Spleen (tissue), 11 donors: ENCODE results near the gene CXXC5. TPM values are rescaled to one million over a fixed set of nuclear protein-coding genes. Genes with fewer than 3 reads are reported as not detected.

Source experiments
- DNase-seq: peaks from one replicate; pipeline ENCODE4 v3.0.0-alpha.2; 2020
- H3K27ac ChIP-seq, 8 donors: fragments of 200-600 bp; sonication (generic) in 7 of 8; 1 replicate in 4 of 8; 2 replicates in 4 of 8; pipeline versions ENCODE4 v1.5.0 to v1.8.0; 2016 to 2021; ENCODE audit warnings: inconsistent platforms in 4 of 8, mild to moderate bottlenecking in 4 of 8, moderate library complexity in 1 of 8
- H3K27me3 ChIP-seq, 7 donors: fragments of 200-600 bp; sonication (generic) in 6 of 7; replicated peaks in 1 of 7; 1 replicate in 4 of 7; 2 replicates in 3 of 7; pipeline versions ENCODE4 v1.5.0 to v1.8.0; 2016 to 2021; ENCODE audit warnings: inconsistent platforms in 3 of 7, mild to moderate bottlenecking in 1 of 7
- H3K36me3 ChIP-seq, 6 donors: fragments of 200-600 bp; sonication (generic) in 5 of 6; 1 replicate in 4 of 6; 2 replicates in 2 of 6; pipeline versions ENCODE4 v1.5.0 to v1.8.0; 2016 to 2021; ENCODE audit warnings: inconsistent platforms in 2 of 6
- H3K4me1 ChIP-seq, 6 donors: fragments of 200-600 bp; sonication (generic) in 5 of 6; 1 replicate in 3 of 6; 2 replicates in 3 of 6; pipeline versions ENCODE4 v1.5.0 to v1.8.0; 2016 to 2021; ENCODE audit warnings: inconsistent platforms in 3 of 6
- H3K4me3 ChIP-seq, 8 donors: fragments of 200-600 bp; sonication (generic) in 7 of 8; 1 replicate in 4 of 8; 2 replicates in 4 of 8; pipeline versions ENCODE4 v1.5.0 to v1.8.0; 2016 to 2021; ENCODE audit warnings: inconsistent platforms in 4 of 8, mild to moderate bottlenecking in 4 of 8, moderate library complexity in 2 of 8
- H3K9me3 ChIP-seq, 8 donors: fragments of 200-600 bp; sonication (generic) in 7 of 8; 1 replicate in 4 of 8; 2 replicates in 4 of 8; pipeline versions ENCODE4 v1.5.0 to v1.8.0; 2016 to 2021; ENCODE audit warnings: inconsistent platforms in 4 of 8
- POLR2A ChIP-seq, 3 donors: fragments of 450-650 bp; IDR thresholded peaks; one replicate each; pipeline ENCODE4 v1.5.1; 2017; ENCODE audit warnings: antibody characterized with exemption in 3 of 3, mild to moderate bottlenecking in 1 of 3
- POLR2AphosphoS5 ChIP-seq, 3 donors: sonication (generic); formaldehyde crosslinking; IDR thresholded peaks; one replicate each; pipeline ENCODE4 v1.5.1; 2017; ENCODE audit warnings: antibody characterized with exemption in 3 of 3
- WGBS, 5 donors: extraction: QIAGEN DNeasy Blood & Tissue Kit in 3 of 5; methylation state at CpG; one replicate each; pipeline versions ENCODE4 v1.1.5 to v1.1.7; 2013 to 2018; 5-methylcytosine and 5-hydroxymethylcytosine counted together
- intact Hi-C: fragments of 100-400 bp; cut with DNase I; formaldehyde crosslinking; loops from one replicate; pipeline ENCODE4 v1.15.0; 2023; ENCODE audit warnings: low total_unique reads
- polyA plus RNA-seq, 3 donors: library from polyadenylated mRNA; stranded (reverse); fragments of 200-250 nt; gene quantifications; one replicate each; pipeline ENCODE4 v1.2.1, GENCODE V29; 2013
- total RNA-seq, 7 donors: library from RNA; depleted of rRNA in 3 of 7; stranded (reverse); fragments of >200 nt in 3 of 7; fragmentation: NEBNext Ultra II Directional in 4 of 7; extraction: Animal tissue kit (Norgen Biotek cat#: 25700) in 4 of 7; gene quantifications; one replicate each; pipeline versions ENCODE4 v1.1.0 to v1.2.1, GENCODE V29; 2016 to 2021
- TF ChIP-seq, protein P1 (sequence below), 11 experiments: fragments of 200-600 bp in 7 of 11; fragments of 450-650 bp in 4 of 11; sonication (generic) in 4 of 11; IDR thresholded peaks in 8 of 11; conservative IDR thresholded peaks in 3 of 11; 1 replicate in 7 of 11; 2 replicates in 4 of 11; pipeline versions ENCODE4 v1.4.0 to v1.8.0; 2016 to 2021; ENCODE audit warnings: antibody characterized with exemption in 11 of 11, inconsistent platforms in 4 of 11, mild to moderate bottlenecking in 1 of 11
- donor health status: healthy with polysubstance abuse.
- donor health status: DM: no; HTN: no; CAD: no; lungs with moderate emphysema.
- donor health status: DM: no; HTN: no; CAD: no.
- donor health status: Bipolar disorder and iron deficiency.
- donor health status: healthy.
- donor health status: DM: no; HTN: no; CAD: no.
- donor health status: DM: yes; HTN: yes; CAD: no.

The CXXC5 gene
- total and polyA plus RNA-seq, 10 donors, result 46.4 to 69.5 (median 62.0) TPM

DNA sequence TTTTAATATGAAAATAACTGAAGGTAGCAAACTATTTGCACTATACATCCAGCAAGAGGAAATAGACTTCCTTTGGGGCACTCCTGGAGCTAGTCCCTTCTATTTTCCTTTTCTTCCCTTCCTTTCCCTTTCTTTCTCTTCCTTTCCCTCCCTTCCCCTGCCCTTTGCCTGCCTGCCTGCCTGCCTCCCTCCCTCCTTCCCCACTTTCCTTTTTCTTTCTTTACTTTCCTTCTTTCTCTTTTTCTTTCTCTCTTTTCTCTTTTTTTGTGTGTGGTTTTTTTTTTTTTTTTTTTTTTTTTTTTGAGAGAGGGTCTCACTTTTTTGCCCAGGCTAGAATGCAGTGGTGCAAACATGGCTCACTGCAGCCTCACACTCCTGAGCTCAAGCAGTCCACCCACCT, 17.3 kb upstream of the CXXC5 start:
- Histone ChIP-seq H3K27ac (no peak overlapping the region), H3K4me3 (no peak overlapping the region), H3K27me3 (no peaks in the 10 kb centered on the region), H3K9me3 (no peaks in the 10 kb centered on the region), H3K36me3 (peaks cover 6 to 61% (median 35%) of the 10 kb centered on the region in 6 donors), H3K4me1 (peaks cover 21 to 35% (median 30%) of the 10 kb centered on the region in 6 donors)
- intact Hi-C loops, result loop anchor here (5.0 kb wide), 1 partner anchor 56 kb away; no protein-coding TSS in a partner anchor
- no peak for TF ChIP-seq POLR2AphosphoS5 (IDR thresholded peaks at IDR 0.05)
- TF ChIP-seq, protein P1, sequence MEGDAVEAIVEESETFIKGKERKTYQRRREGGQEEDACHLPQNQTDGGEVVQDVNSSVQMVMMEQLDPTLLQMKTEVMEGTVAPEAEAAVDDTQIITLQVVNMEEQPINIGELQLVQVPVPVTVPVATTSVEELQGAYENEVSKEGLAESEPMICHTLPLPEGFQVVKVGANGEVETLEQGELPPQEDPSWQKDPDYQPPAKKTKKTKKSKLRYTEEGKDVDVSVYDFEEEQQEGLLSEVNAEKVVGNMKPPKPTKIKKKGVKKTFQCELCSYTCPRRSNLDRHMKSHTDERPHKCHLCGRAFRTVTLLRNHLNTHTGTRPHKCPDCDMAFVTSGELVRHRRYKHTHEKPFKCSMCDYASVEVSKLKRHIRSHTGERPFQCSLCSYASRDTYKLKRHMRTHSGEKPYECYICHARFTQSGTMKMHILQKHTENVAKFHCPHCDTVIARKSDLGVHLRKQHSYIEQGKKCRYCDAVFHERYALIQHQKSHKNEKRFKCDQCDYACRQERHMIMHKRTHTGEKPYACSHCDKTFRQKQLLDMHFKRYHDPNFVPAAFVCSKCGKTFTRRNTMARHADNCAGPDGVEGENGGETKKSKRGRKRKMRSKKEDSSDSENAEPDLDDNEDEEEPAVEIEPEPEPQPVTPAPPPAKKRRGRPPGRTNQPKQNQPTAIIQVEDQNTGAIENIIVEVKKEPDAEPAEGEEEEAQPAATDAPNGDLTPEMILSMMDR (IDR thresholded peaks at IDR 0.05 in 8 of 11, conservative IDR thresholded peaks at IDR 0.05 in 3 of 11), result no peak
- no peak for TF ChIP-seq POLR2A (IDR thresholded peaks at IDR 0.05)
- DNase-seq, result no peak

DNA sequence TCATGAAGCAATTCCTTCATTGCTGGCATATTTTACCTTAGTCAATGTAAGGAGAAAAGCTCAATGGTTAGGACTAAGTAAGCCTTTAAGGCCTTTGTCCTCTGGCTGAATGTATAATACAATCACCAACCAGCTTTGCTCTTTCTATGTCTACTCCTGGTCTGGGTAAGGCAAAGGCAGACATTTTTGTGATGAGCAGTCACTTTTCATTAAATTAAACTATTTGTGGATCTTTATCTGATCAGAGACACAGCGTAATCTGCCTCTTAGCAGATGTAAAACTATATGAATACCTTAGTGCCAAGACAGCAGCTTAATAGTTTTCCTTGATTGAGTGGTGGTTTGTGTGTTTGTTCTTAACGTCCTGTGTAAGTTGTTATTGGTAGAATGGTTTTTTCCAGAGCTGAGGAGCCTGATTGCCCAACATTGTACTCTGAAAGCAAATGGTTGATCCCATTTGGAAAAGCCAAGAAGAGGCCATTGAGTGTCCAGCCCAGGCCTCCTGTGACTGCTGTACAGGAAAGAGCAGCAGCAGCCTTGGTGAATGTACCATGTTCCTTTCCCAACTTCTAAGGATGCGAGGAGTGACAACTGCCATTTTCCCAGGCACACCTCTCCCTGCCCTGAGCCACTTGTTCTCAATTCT, 16.5 kb upstream of the CXXC5 start:
- intact Hi-C loops, result loop anchor here (5.0 kb wide), 1 partner anchor 56 kb away; no protein-coding TSS in a partner anchor
- Histone ChIP-seq H3K36me3 (peaks cover 3 to 53% (median 27%) of the 10 kb centered on the region in 6 donors), H3K4me1 (peaks cover 29 to 43% (median 37%) of the 10 kb centered on the region in 6 donors), H3K27ac (no peak overlapping the region), H3K4me3 (no peak overlapping the region), H3K27me3 (no peaks in the 10 kb centered on the region), H3K9me3 (no peaks in the 10 kb centered on the region)
- TF ChIP-seq POLR2A (IDR thresholded peaks at IDR 0.05) (no peak), POLR2AphosphoS5 (IDR thresholded peaks at IDR 0.05) (no peak)
- TF ChIP-seq, protein P1 (IDR thresholded peaks at IDR 0.05 in 8 of 11, conservative IDR thresholded peaks at IDR 0.05 in 3 of 11), result no peak
- 77 to 89% (median 80%) methylated on average over 3 of the region's 3 CpGs for WGBS, 5 donors
- DNase-seq, result no peak

DNA sequence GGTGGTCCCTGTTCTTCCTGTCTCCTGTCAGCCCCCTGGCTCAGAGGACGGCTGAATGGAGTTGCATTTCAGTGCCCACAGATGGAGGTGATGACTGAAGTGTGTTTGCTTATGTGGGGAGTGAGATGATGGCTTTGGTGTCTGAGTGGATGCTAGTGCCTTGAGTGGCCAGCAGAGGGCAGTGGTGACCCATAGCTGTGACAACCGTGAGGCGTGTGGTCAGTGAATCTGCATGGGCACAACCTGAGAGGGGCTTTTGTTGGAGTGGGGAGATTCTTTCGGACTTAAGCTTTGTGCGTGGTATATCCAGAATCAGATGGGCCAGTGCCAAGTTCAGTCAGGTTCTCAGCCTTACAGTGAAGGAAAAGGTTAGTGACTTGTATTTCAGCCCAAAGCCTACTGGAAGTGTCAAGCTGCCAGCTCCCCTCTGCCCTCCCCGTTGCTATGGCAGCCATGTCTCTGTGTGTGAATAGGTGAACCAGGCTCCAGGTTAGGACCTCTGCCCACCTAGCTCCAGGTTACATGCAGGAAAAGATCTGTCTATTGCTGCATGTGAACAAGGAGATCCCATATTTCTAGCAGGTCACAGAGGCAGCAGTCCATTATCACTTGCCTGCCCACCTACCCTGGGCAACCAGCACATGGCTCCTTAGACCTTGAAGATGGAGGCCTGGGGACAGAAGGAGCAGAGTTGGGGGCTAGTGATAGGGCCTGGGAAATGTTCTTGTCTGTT, 14.7 kb upstream of the CXXC5 start:
- Histone ChIP-seq H3K4me1 (peaks cover 43 to 61% (median 55%) of the 10 kb centered on the region in 6 donors), H3K27ac (peak overlapping the region in 5 of 8 donors; percentile 89 to 96 (median 91)), H3K4me3 (no peak overlapping the region), H3K9me3 (no peaks in the 10 kb centered on the region), H3K36me3 (peaks cover 0 to 35% (median 10%) of the 10 kb centered on the region in 6 donors), H3K27me3 (peaks cover 0 to 9% (median 0%) of the 10 kb centered on the region in 7 donors)
- 6 to 17% (median 12%) methylated on average over 5 to 6 of the region's 6 CpGs for WGBS, 5 donors
- intact Hi-C loops, result loop anchor here (1.0 to 5.0 kb wide), 2 partner anchors 54 to 132 kb away; no protein-coding TSS in a partner anchor
- TF ChIP-seq POLR2AphosphoS5 (IDR thresholded peaks at IDR 0.05) (peak in 2 of 3 donors; percentile 65 to 85), POLR2A (IDR thresholded peaks at IDR 0.05) (no peak)
- TF ChIP-seq, protein P1 (IDR thresholded peaks at IDR 0.05 in 8 of 11, conservative IDR thresholded peaks at IDR 0.05 in 3 of 11), result peak; percentile 90 to 99 (median 97)
- peak; percentile 90 for DNase-seq

DNA sequence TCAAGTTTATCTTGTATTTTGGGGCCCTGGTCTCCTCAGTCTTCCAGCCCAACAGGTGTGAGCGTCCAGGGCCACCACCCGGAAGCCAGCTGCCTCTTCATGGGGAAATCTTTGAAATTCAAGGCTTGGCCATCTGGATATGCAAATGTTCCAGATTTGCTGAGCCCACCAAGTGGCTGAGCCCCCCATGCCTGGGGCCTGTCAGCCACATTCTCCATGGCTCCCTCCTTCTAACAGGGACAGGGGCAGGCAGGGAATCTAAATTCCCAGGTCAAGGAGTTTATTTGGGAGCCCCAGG, 14.2 kb upstream of the CXXC5 start:
- H3K4me1 ChIP-seq, result peaks cover 49 to 66% (median 60%) of the 10 kb centered on the region in 6 donors
- WGBS, 5 donors, result 63 to 100% (median 76%) methylated on average over 2 of the region's 2 CpGs
- intact Hi-C loops, result loop anchor here (5.0 kb wide), 1 partner anchor 53 kb away; no protein-coding TSS in a partner anchor
- H3K36me3 ChIP-seq, result peaks cover 0 to 30% (median 7%) of the 10 kb centered on the region in 6 donors
- TF ChIP-seq POLR2AphosphoS5 (IDR thresholded peaks at IDR 0.05) (no peak), POLR2A (IDR thresholded peaks at IDR 0.05) (no peak)
- TF ChIP-seq, protein P1 (IDR thresholded peaks at IDR 0.05 in 8 of 11, conservative IDR thresholded peaks at IDR 0.05 in 3 of 11), result no peak
- no peaks in the 10 kb centered on the region for H3K9me3 ChIP-seq
- DNase-seq, result peak; percentile 74
- no peak overlapping the region for H3K4me3 ChIP-seq
- H3K27ac ChIP-seq, result peak overlapping the region in 5 of 8 donors; percentile 89 to 96 (median 91)
- peaks cover 0 to 9% (median 0%) of the 10 kb centered on the region in 7 donors for H3K27me3 ChIP-seq
